ENCODE measurements around the gene AK5.

- TF ChIP-seq ZNF564 (CRISPR knock-in tag; IDR thresholded peaks at IDR 0.05) (no peak), CTCF (CRISPR knock-in tag; IDR thresholded peaks at IDR 0.05) (no peak), MXI1 (IDR thresholded peaks at IDR 0.05; ENCODE audit: borderline replicate concordance, low read depth, low read length) (no peak), MTA1 (CRISPR knock-in tag; IDR thresholded peaks at IDR 0.05; ENCODE audit: borderline replicate concordance) (no peak), ZNF687 (CRISPR knock-in tag; IDR thresholded peaks at IDR 0.05) (no peak), SMC3 (IDR thresholded peaks at IDR 0.05; ENCODE audit: low read length) (no peak), SETDB1 (CRISPR knock-in tag; IDR thresholded peaks at IDR 0.05; ENCODE audit: borderline replicate concordance) (no peak), ETS1 (CRISPR knock-in tag; IDR thresholded peaks at IDR 0.05) (no peak), EZH2 (conservative IDR thresholded peaks at IDR 0.05; ENCODE audit: low read depth, low read length) (no peak)
Observed at GRCh38 chr1:77556045-77556444, 274.2 kb downstream of the AK5 start.
